K562 (cell line): Measurements from ENCODE around the gene YPEL2. TPM values are rescaled to one million over a fixed set of nuclear protein-coding genes. Genes with fewer than 3 reads are reported as not detected.

Experiments
- ATAC-seq: fragments of 200-7000 bp; cut with Tn5 transposase; 3 replicates; pipeline ENCODE4 v1.9.1; 2020; ENCODE audit warnings: moderate library complexity
- BruUV-seq: library from RNA; stranded (reverse); fragments of 400-500 nt; replicated peaks from 2 replicates; lab custom pipeline; 2021; lab: Mats Ljungman, UMichigan
- CTCF ChIA-PET: fragments of 300-600 bp; formaldehyde crosslinking; extraction: SDS; loops from one replicate; lab custom pipeline; 2021; ENCODE audit warnings: low intra/inter-chr PET ratio; lab: Yijun Ruan, JAX
- POLR2A ChIA-PET: fragments of 300-600, 350-650 bp; sonication (Branson Sonifier 250); formaldehyde crosslinking; extraction: SDS; loops from one replicate; lab custom pipeline; 2021; ENCODE audit warnings: antibody characterized with exemption, inconsistent platforms; lab: Yijun Ruan, JAX
- DNase-seq, 4 experiments: peaks; one replicate each; pipeline versions ENCODE4 v3.0.0 to v3.0.0-alpha.2; 2011 to 2018; ENCODE audit warnings: low spot score in 3 of 4, mixed read lengths in 3 of 4; ENCODE audit errors: extremely low read depth in 1 of 4
- FAIRE-seq: peaks from 2 replicates; lab custom pipeline; 2011; peaks lifted over from hg19 to GRCh38; lab: Jason Lieb, UNC
- H2AFZ ChIP-seq: 2 replicates; pipeline ENCODE4 v1.6.0; 2011; ENCODE audit warnings: low read depth, low read length, control low read depth, inconsistent platforms
- H3K27ac ChIP-seq: fragments of 200-600 bp; 3 replicates; pipeline ENCODE4 v1.8.0; 2011; ENCODE audit warnings: low read depth, mild to moderate bottlenecking, control low read depth, inconsistent platforms, low read length, moderate library complexity, mixed read lengths; ENCODE audit errors: extremely low read depth
- H3K27me3 ChIP-seq, 2 experiments: fragments of 300-600 bp in 1 of 2; 2 replicates in 1 of 2; 3 replicates in 1 of 2; pipeline versions ENCODE4 v1.6.0 to v1.8.0; 2011; ENCODE audit warnings: inconsistent platforms in 2 of 2, low read length in 2 of 2, mild to moderate bottlenecking in 1 of 2, mixed read lengths in 1 of 2, moderate library complexity in 1 of 2; ENCODE audit not compliant: control insufficient read depth in 2 of 2, insufficient read depth in 2 of 2
- H3K36me3 ChIP-seq: fragments of 300-600 bp; 3 replicates; pipeline ENCODE4 v1.8.0; 2011; ENCODE audit warnings: mild to moderate bottlenecking, low read length, inconsistent platforms; ENCODE audit not compliant: control insufficient read depth, insufficient read depth
- H3K4me1 ChIP-seq, 2 experiments: fragments of 200-600 bp in 1 of 2; replicated peaks in 1 of 2; 2 replicates in 1 of 2; 3 replicates in 1 of 2; pipeline versions ENCODE4 v1.5.1 to v1.8.0; 2011; ENCODE audit warnings: inconsistent platforms in 2 of 2, low read length in 2 of 2, mild to moderate bottlenecking in 1 of 2, mixed read lengths in 1 of 2, moderate library complexity in 1 of 2; ENCODE audit not compliant: control insufficient read depth in 2 of 2, insufficient read depth in 2 of 2
- H3K4me2 ChIP-seq: 2 replicates; pipeline ENCODE4 v1.6.1; 2011; ENCODE audit warnings: low read length, control low read depth, inconsistent platforms, mixed read lengths; ENCODE audit not compliant: insufficient read depth
- H3K4me3 ChIP-seq: fragments of 200-600 bp; sonication (generic), shearing (Covaris generic); 2 replicates; pipeline ENCODE4 v1.5.1; 2016; ENCODE audit warnings: control low read depth, inconsistent platforms
- H3K79me2 ChIP-seq: fragments of 200-600 bp; 3 replicates; pipeline ENCODE4 v1.8.0; 2011; ENCODE audit warnings: low read length, inconsistent platforms; ENCODE audit not compliant: control insufficient read depth, insufficient read depth
- H3K9ac ChIP-seq, 2 experiments: 2 replicates each; pipeline versions ENCODE4 v1.6.0 to v1.6.1; 2011; ENCODE audit warnings: low read depth in 2 of 2, low read length in 2 of 2, control low read depth in 1 of 2, inconsistent platforms in 1 of 2, mild to moderate bottlenecking in 1 of 2, mixed read lengths in 1 of 2; ENCODE audit not compliant: insufficient read depth in 1 of 2
- H3K9me1 ChIP-seq: one replicate; pipeline ENCODE4 v1.6.0; 2011; ENCODE audit warnings: inconsistent platforms, mild to moderate bottlenecking, low read length, moderate library complexity; ENCODE audit not compliant: control insufficient read depth, insufficient read depth
- H3K9me3 ChIP-seq: replicated peaks from 2 replicates; pipeline ENCODE4 v1.5.1; 2011; ENCODE audit warnings: low read depth, low read length, inconsistent platforms; ENCODE audit not compliant: control insufficient read depth, insufficient read depth
- H4K20me1 ChIP-seq: replicated peaks from 2 replicates; pipeline ENCODE4 v1.6.1; 2011; ENCODE audit warnings: low read length, inconsistent platforms, mixed read lengths; ENCODE audit not compliant: control insufficient read depth, insufficient read depth
- CBFA2T3 ChIP-seq: fragments of 450-650 bp; IDR thresholded peaks from 2 replicates; pipeline ENCODE4 v1.6.1; 2017
- PHF21A ChIP-seq: fragments of 450-650 bp; IDR thresholded peaks from 2 replicates; pipeline ENCODE4 v1.6.1; 2017; ENCODE audit warnings: low read depth, borderline replicate concordance
- WGBS: fragments of 100-300 bp; shearing (Covaris generic); methylation state at CpG from one replicate; pipeline ENCODE4 v1.1.6; 2016; ENCODE audit warnings: low coverage, mixed read lengths; ENCODE audit not compliant: insufficient coverage; ENCODE audit errors: missing lambda C conversion rate; 5-methylcytosine and 5-hydroxymethylcytosine counted together
- in situ Hi-C: fragments of 300-500 bp; cut with MboI; formaldehyde crosslinking; loops from 4 replicates; pipeline ENCODE4 v1.15.0; 2018; ENCODE audit warnings: inconsistent platforms, mixed read lengths
- intact Hi-C: fragments of 100-400 bp; cut with micrococcal nuclease; formaldehyde crosslinking; loops from 2 replicates; pipeline ENCODE4 v1.14.2; 2022
- polyA plus RNA-seq, 8 experiments: library from polyadenylated mRNA; depleted of rRNA in 4 of 8; stranded (reverse) in 5 of 8; unstranded in 3 of 8; fragments of >200 nt; fragmentation: Nextera tagmentation in 2 of 8; fragmentation: Illumina TruSeq in 1 of 8; extraction: Ambion mirVana in 2 of 8; extraction: Trizol in 1 of 8; gene quantifications; 2 replicates each; pipeline versions ENCODE4 v1.2.1 to v1.2.3, GENCODE V29; 2011 to 2014; ENCODE audit warnings: inconsistent platforms in 1 of 8, missing spikeins in 1 of 8
- total RNA-seq, 7 experiments: library from RNA; depleted of rRNA in 6 of 7; stranded (reverse); fragments of >200 nt in 6 of 7; fragmentation: Illumina TruSeq in 2 of 7; extraction: Trizol in 2 of 7; gene quantifications; 2 replicates each; pipeline versions ENCODE4 v1.2.1 to v1.2.3, GENCODE V29; 2011 to 2021; ENCODE audit warnings: low replicate concordance in 1 of 7
- TF ChIP-seq, protein P1 (sequence below): sonication (generic); formaldehyde crosslinking; IDR thresholded peaks from 2 replicates; pipeline ENCODE4 v1.8.0; 2022; ENCODE audit warnings: mild to moderate bottlenecking, low read depth, missing genetic modification reagents
- TF ChIP-seq, protein P2 (sequence below): fragments of 250-450 bp; sonication (Bioruptor Pico); IDR thresholded peaks from 2 replicates; pipeline ENCODE4 v1.5.0; 2020; ENCODE audit warnings: mild to moderate bottlenecking

YPEL2 gene
- total and polyA plus RNA-seq, 9 of the 15 experiments (the other 6 are each of a cell fraction or from before 2014, with no cell fraction given): 0.11 to 2.4 (median 0.47) TPM

DNA sequence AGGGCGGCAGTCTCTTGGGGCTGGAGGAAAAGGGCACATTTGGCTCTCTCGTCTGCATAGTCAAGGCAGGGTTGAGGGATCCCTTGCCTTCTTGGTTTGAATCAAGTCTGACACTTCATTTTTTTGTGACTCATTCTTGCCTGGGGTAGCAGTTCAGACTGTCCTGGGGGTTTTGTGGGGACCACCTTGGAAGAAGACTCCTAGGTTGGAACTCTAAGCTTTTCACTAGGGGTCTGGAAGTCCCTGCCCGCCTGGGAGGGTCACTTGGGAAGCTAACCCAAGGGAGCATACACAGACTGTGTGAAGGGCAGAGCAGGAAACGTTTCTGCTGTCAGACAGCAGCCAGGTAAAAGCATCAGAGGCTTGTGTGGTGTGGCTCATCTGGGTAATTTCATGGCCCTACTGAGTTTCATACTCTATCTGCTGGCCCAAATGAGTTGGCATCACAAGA is 11.3 kb downstream of the YPEL2 start (continued):
- TF ChIP-seq, protein P1, sequence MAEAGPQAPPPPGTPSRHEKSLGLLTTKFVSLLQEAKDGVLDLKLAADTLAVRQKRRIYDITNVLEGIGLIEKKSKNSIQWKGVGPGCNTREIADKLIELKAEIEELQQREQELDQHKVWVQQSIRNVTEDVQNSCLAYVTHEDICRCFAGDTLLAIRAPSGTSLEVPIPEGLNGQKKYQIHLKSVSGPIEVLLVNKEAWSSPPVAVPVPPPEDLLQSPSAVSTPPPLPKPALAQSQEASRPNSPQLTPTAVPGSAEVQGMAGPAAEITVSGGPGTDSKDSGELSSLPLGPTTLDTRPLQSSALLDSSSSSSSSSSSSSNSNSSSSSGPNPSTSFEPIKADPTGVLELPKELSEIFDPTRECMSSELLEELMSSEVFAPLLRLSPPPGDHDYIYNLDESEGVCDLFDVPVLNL (CRISPR knock-in tag): no peak

DNA sequence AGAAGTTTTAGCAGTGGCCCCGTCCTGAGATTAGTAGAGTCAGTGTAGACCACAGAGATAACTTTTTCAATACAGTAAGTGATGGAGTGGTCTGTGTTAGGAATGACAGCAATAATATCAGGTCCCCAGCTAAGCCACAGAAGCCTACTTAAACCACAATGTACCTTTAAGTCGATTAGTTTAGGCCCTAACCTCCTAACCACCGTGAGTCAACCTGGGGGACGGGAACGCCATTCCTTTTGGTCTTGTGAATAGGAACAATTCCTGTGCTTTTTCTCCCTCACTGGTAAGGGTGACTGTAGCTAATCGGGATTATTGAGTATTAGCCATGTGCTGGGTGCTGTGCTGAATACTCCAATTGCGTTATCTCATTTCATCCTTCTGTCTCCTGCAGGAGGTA is 14.0 kb downstream of the YPEL2 start:
- H2AFZ ChIP-seq: no peak overlapping the region
- no peak overlapping the region for H3K27ac ChIP-seq
- peaks cover 4% of the 10 kb centered on the region for H3K9me1 ChIP-seq
- H3K4me2 ChIP-seq: no peak overlapping the region
- CTCF ChIA-PET: interaction anchor here (0.6 kb wide), 1 partner anchor 35 kb away, joined by 3 read pairs; no protein-coding TSS in a partner anchor
- no peak overlapping the region for H3K9ac ChIP-seq
- intact Hi-C loops: no loop called here
- BruUV-seq: no TSS peak
- TF ChIP-seq, protein P2, sequence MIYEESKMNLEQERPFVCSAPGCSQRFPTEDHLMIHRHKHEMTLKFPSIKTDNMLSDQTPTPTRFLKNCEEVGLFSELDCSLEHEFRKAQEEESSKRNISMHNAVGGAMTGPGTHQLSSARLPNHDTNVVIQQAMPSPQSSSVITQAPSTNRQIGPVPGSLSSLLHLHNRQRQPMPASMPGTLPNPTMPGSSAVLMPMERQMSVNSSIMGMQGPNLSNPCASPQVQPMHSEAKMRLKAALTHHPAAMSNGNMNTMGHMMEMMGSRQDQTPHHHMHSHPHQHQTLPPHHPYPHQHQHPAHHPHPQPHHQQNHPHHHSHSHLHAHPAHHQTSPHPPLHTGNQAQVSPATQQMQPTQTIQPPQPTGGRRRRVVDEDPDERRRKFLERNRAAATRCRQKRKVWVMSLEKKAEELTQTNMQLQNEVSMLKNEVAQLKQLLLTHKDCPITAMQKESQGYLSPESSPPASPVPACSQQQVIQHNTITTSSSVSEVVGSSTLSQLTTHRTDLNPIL (CRISPR knock-in tag): no peak
- TF ChIP-seq PHF21A (no peak), CBFA2T3 (0 out of 2 replicates have a peak, but pooled peaks have one; percentile 14)
- TF ChIP-seq, all 486 proteins: peak for 1
- peaks cover 50 to 51% of the 10 kb centered on the region in 2 experiments for H3K27me3 ChIP-seq
- in situ Hi-C loops: no loop called here
- ATAC-seq (no peak), FAIRE-seq (no peak), DNase-seq (no peak)
- 0 out of 5 replicates have a peak, but pooled peaks cover 0 to 2% of the 10 kb centered on the region in 2 experiments for H3K4me1 ChIP-seq
- 6% methylated on average over 7 of the region's 7 CpGs for WGBS
- no peaks in the 10 kb centered on the region for H3K79me2 ChIP-seq
- no peaks in the 10 kb centered on the region for H3K36me3 ChIP-seq
- H3K9me3 ChIP-seq: no peaks in the 10 kb centered on the region
- H3K4me3 ChIP-seq: no peak overlapping the region
- POLR2A ChIA-PET: interaction anchor here (0.7 kb wide), 1 partner anchor 11 kb away, joined by 3 read pairs; no protein-coding TSS in a partner anchor
- H4K20me1 ChIP-seq: peaks cover 20% of the 10 kb centered on the region
